H1 (cell line): ENCODE data around the gene TMEM204.

ENCODE experiments used
- CBX5 ChIP-seq: fragments of 300-800, 300-1000 bp; sonication (generic); IDR thresholded peaks from 2 replicates; pipeline ENCODE4 v1.7.1; 2016; ENCODE audit warnings: antibody characterized with exemption, low read length, low read depth
- EP300 ChIP-seq, 2 experiments: IDR thresholded peaks; 1 replicate in 1 of 2; 2 replicates in 1 of 2; pipeline ENCODE4 v1.6.1; 2011 to 2012; ENCODE audit warnings: low read depth in 2 of 2, low read length in 2 of 2, mild to moderate bottlenecking in 2 of 2, borderline replicate concordance in 1 of 2, inconsistent platforms in 1 of 2, moderate library complexity in 1 of 2
- EZH2 ChIP-seq: fragments of 200-600 bp; sonication (generic); IDR thresholded peaks from 2 replicates; pipeline ENCODE4 v1.7.1; 2012; ENCODE audit warnings: low read depth, mild to moderate bottlenecking, moderate library complexity, low read length, inconsistent platforms; ENCODE audit not compliant: severe bottlenecking
- GABPA ChIP-seq: IDR thresholded peaks from 2 replicates; pipeline ENCODE4 v1.6.1; 2011; ENCODE audit warnings: mild to moderate bottlenecking, low read length, moderate library complexity, borderline replicate concordance; ENCODE audit not compliant: insufficient read depth
- GTF2F1 ChIP-seq: IDR thresholded peaks from 2 replicates; pipeline ENCODE4 v1.6.1; 2012; ENCODE audit warnings: low read depth, low read length, improper control_type of control experiment, borderline replicate concordance
- JUND ChIP-seq: IDR thresholded peaks from 2 replicates; pipeline ENCODE4 v1.6.1; 2011; ENCODE audit warnings: mild to moderate bottlenecking, improper control_type of control experiment, low read length
- KDM5A ChIP-seq: fragments of 200-600 bp; IDR thresholded peaks from 2 replicates; pipeline ENCODE4 v1.7.1; 2012; ENCODE audit warnings: mild to moderate bottlenecking, low read length, inconsistent platforms, mixed read lengths
- NANOG ChIP-seq: IDR thresholded peaks from 2 replicates; pipeline ENCODE4 v1.6.1; 2011; ENCODE audit warnings: low read length, low read depth, mild to moderate bottlenecking, inconsistent platforms; ENCODE audit not compliant: insufficient read depth, poor library complexity, severe bottlenecking
- POLR2A ChIP-seq, 2 experiments: IDR thresholded peaks; 1 replicate in 1 of 2; 2 replicates in 1 of 2; pipeline ENCODE4 v1.6.1; 2011; ENCODE audit warnings: low read depth in 2 of 2, low read length in 2 of 2, mild to moderate bottlenecking in 2 of 2; ENCODE audit errors: control extremely low read depth in 1 of 2
- SIX5 ChIP-seq: IDR thresholded peaks from 2 replicates; pipeline ENCODE4 v1.6.1; 2011; ENCODE audit warnings: mild to moderate bottlenecking, low read depth, low read length
- SP1 ChIP-seq: IDR thresholded peaks from 2 replicates; pipeline ENCODE4 v1.6.1; 2011; ENCODE audit warnings: low read depth, low read length
- SUZ12 ChIP-seq: fragments of 200-600 bp; sonication (generic); IDR thresholded peaks from 2 replicates; pipeline ENCODE4 v1.6.1; 2012; ENCODE audit warnings: mild to moderate bottlenecking, inconsistent platforms, low read length, moderate library complexity, mixed read lengths
- TF ChIP-seq, protein P1 (sequence below), 3 experiments: IDR thresholded peaks; 1 replicate in 2 of 3; 2 replicates in 1 of 3; pipeline versions ENCODE4 v1.5.1 to v1.6.1; 2011; ENCODE audit warnings: low read length in 3 of 3, mild to moderate bottlenecking in 3 of 3, inconsistent platforms in 2 of 3, low read depth in 1 of 3, moderate library complexity in 1 of 3; ENCODE audit not compliant: insufficient read depth in 1 of 3; ENCODE audit errors: control extremely low read depth in 1 of 3
- TF ChIP-seq, protein P2 (sequence below): IDR thresholded peaks from 2 replicates; pipeline ENCODE4 v1.6.1; 2011; ENCODE audit warnings: low read length, improper control_type of control experiment

DNA sequence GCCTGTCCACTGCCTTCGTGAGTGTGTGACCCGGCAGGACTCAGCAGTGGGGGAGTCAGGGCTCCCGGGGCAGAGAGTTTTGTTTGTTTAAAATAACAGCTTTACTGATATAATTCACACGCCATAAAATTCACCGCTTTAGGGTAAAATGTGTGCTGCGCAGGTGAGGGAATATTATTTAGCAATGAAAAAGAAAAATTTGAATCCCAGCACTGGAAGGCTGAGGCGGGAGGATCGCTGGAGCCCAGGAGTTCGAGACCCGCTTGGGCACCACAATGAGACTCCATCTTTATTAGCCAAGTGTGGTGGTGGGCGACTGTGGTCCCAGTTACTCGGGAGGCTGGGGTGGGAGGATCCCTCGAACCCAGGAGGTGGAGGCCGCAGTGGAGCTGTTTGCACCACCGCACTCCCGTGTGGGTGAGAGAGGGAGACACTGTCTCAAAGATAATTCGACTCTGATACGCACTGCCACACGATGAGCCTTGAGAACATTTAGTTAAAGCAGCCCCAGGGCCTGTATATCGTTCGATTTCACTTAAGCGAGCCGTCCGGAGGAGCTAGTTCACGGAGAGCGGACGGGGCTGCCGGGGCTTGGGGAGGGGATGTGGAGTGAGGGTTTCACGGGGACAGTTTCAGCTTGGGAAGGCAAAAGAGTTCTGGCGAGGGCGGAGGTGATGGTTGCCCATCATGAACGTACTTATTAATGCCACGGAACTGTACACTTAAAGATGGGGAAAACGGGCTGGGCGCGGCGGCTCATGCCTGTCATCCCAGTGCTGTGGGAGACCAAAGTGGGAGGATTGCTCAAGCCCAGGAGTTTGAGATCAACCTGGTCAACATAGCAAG, 30.1 kb upstream of the TMEM204 start:
- TF ChIP-seq KDM5A (no peak), CBX5 (no peak), SUZ12 (no peak), SIX5 (no peak), SP1 (no peak), JUND (no peak), EP300 (IDR thresholded peaks at IDR 0.05; ENCODE audit: borderline replicate concordance in 1 of 2, low read depth in 2 of 2, low read length in 2 of 2) (no peak), EZH2 (no peak), GTF2F1 (no peak), NANOG (no peak), POLR2A (IDR thresholded peaks at IDR 0.05; ENCODE audit: control extremely low read depth in 1 of 2, low read depth in 2 of 2, low read length in 2 of 2) (no peak), GABPA (no peak)
- TF ChIP-seq, protein P1, sequence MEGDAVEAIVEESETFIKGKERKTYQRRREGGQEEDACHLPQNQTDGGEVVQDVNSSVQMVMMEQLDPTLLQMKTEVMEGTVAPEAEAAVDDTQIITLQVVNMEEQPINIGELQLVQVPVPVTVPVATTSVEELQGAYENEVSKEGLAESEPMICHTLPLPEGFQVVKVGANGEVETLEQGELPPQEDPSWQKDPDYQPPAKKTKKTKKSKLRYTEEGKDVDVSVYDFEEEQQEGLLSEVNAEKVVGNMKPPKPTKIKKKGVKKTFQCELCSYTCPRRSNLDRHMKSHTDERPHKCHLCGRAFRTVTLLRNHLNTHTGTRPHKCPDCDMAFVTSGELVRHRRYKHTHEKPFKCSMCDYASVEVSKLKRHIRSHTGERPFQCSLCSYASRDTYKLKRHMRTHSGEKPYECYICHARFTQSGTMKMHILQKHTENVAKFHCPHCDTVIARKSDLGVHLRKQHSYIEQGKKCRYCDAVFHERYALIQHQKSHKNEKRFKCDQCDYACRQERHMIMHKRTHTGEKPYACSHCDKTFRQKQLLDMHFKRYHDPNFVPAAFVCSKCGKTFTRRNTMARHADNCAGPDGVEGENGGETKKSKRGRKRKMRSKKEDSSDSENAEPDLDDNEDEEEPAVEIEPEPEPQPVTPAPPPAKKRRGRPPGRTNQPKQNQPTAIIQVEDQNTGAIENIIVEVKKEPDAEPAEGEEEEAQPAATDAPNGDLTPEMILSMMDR (IDR thresholded peaks at IDR 0.05; ENCODE audit: control extremely low read depth in 1 of 3, insufficient read depth in 1 of 3, low read depth in 1 of 3, low read length in 3 of 3): no peak
- TF ChIP-seq, protein P2, sequence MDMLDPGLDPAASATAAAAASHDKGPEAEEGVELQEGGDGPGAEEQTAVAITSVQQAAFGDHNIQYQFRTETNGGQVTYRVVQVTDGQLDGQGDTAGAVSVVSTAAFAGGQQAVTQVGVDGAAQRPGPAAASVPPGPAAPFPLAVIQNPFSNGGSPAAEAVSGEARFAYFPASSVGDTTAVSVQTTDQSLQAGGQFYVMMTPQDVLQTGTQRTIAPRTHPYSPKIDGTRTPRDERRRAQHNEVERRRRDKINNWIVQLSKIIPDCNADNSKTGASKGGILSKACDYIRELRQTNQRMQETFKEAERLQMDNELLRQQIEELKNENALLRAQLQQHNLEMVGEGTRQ: no peak
